ENCODE results near the gene EIF5.

The EIF5 gene

GRCh38 chr14:103333754-103334643, at the start of gene EIF5:
TSS of gene EIF5 (plus strand) at chr14:103334237. CDS start at chr14:103335861, 1,624 bp downstream.
- TF ChIP-seq CTCF (IDR thresholded peaks at IDR 0.05), result no peak

DNA sequence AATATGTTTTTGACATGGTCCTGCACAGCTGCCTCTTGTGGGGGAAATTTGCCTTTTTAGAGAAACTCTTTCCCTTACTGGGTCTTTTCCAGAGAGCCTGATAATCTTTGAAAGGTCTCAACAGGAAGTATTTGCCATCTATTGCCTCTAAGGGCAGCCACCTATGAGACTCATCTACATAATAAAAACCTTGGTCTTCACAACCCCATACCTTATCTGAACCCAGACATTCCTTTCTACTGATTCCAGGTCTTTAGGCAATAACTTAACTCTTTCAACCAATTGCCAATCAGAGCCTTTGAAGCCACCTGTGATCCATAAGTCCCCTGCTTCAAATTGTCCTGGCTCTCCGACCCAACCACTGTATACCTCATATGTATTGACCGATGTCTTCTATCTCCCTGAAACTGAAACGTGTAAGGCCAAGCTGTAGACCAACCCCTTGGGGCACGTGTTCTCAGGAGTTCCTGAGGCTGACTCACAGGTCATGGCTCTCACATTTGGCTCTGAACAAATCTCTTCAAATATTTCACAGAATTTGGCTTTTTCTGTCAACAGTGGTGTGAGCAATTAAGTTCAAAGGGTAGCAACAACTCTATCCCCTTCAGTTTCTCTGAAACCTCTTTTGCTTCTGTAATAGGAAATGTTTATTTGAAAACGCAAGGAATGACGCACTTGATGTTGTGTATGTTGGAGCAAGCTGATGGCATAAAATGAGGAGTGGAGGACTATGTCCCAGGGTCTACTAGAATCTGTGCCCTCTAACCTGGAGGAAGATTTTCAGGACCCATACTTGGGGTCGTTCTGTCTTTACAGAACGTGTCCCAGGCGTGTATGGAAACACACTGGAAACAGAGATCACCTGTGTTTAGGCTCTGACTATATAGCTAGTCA, 49.2 kb upstream of the EIF5 start:
- TF ChIP-seq CTCF (IDR thresholded peaks at IDR 0.05), result no peak

DNA sequence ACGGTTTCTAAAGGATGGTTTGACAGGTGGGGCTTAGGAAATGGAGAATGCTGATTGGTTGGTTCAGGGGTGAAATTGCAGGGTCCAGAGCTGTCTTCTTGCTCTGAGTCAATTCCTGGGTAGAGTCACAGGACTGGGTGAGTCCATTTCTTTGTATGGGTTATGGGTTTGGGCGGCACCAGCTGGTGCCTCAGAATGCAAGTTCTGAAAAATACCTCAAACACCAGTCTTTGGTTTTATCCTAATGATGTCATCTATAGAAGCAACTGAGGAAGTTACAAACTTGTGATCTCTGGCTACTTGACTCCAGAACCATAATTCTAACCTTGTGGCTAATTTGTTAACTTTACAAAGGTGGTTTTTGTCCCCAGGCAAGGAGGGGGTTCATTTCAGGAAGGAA, 47.6 kb upstream of the EIF5 start:
- no peak for TF ChIP-seq CTCF (IDR thresholded peaks at IDR 0.05)

- no peak for TF ChIP-seq CTCF (IDR thresholded peaks at IDR 0.05)
Measured at GRCh38 chr14:103286968-103287850, 46.8 kb upstream of the EIF5 start.

DNA sequence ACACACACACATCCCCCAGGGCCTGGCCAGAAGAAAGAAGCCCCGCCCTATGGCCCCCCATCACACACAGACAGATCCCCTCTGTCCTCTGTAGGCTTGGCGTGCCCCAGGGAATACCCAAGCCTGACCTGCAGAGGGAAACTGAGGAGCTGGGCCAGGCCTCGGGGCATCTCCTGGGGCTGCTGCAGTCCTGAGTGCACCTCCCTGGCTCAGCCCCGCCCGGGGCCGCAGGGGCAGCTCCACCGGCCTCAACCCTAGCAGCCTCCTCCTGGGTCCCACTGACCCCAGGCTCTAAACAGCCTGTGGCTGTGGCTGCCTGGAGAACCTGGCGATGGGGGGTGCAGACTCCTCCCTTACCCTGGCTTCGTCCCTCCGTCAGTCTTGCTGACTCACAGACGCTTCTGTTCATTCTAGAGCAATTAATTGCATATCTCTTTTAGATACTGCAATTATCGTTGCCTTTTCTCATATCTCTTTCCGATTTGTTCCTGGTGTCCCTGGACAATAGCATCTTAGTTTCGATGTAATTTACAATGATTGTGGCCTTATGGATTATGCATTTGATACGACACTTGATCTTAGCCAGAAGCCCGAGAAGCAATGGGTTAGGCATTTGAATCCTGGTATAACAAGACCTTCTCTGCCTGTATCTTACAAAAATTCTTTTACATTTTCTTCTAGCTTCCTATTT, 45.8 kb upstream of the EIF5 start:
- no peak for TF ChIP-seq CTCF (IDR thresholded peaks at IDR 0.05)

DNA sequence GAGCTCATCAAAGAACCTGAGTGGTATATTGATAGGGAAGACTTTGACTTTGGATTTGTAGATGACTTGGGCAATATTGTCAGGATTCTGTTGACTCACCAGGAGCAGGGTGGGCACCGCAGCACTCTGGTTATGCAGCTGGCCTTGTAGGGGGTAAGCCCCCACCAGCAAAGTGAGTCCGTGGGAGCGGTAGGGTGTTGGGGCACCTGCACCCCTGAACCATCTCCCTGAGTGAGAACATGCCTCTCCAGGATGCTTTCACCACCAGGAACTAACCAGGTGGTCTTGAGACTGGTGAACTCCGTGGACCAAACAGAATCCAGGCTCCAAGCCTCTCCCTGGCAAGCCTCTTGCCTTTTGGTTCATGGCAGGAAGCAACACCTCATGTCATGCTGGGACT, 44.0 kb upstream of the EIF5 start:
- TF ChIP-seq CTCF (IDR thresholded peaks at IDR 0.05), result no peak

Measured in LNCAP (cell line).